Right forelimb (tissue), 1 donor: ENCODE data around the gene NTNG2.

Experiments
- DNase-seq: peaks from one replicate; pipeline ENCODE4 v3.0.0-alpha.2; 2018

NTNG2 gene

DNA sequence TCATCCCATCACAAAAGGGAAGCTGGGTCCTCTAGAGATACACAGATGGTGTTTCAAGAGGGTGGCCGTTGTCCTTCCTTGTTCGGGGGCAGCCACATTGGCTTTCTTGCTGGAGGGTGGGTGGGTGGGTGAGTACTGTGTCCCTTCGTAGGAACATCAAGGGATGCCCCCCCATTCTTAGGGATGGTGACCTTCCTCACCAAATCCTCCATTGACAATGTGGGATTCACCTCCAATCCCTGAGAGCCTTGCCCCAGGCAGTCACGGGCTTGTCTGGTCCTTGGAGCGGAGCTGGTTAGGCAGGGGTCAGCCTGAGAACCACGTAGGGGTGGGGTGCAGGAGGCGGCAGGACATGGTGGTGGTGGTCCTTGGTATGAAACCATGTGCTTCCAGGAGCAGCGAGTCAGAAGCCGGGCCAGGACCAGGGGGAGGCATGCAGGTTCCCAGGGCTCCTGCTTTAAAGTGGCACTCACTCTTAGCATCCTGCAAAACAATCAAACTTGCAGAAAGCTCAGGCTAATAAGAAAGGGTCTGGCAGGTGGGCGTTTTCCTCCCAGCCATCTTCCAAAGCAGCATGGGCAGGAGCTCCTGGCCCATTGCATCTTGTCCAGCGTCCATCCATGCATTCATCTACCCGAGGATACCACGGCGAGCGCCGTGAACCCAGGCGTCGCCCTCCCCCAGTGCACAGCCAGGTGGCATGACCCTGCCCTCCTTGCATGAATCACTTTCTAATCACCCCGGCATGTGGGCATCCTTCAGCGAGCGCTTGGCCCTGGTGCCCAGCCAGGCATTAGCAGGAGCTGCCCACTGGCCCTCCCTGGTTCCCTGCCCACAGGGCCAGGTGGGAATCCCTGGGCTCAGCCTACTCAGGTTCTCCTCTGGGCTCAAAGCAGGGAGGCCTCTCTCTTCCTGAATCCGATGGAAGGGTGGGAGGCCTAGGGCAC, 76.4 kb downstream of the NTNG2 start:
- no peak for DNase-seq

DNA sequence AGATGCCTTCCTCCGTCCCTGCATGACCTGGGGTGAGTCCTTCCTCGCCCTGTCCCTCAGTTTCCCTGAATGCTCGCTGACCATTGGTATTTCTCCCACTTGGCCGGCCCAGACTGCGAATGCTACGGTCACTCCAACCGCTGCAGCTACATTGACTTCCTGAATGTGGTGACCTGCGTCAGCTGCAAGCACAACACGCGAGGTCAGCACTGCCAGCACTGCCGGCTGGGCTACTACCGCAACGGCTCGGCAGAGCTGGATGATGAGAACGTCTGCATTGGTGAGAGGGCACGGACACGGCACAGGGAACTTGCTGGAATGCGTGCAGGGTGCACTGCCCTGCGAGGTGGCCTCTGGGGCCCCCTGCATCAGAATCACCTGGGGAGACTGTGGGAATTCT, 77.1 kb downstream of the NTNG2 start:
- peak; percentile 41 for DNase-seq

DNA sequence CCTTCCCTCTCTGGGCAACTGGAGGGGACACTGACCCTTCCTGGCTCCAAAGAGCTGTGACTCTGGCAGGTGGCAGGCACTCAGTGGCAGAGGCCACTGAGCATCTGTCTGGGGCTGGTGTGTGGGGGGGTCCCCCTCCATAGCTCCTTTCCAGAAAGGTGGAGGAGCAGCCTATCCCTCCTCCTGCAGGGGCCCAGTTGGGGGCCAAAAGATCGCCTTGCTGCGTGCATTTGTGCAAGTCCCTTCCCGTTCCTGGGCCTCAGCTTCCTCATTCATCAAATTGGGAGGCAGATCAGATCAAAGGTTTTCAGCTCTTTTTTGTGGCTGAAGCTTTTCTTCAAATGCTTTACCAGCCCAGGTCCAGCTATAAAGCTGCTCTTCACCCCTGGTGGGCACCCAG, 77.7 kb downstream of the NTNG2 start:
- DNase-seq = peak; percentile 40

DNA sequence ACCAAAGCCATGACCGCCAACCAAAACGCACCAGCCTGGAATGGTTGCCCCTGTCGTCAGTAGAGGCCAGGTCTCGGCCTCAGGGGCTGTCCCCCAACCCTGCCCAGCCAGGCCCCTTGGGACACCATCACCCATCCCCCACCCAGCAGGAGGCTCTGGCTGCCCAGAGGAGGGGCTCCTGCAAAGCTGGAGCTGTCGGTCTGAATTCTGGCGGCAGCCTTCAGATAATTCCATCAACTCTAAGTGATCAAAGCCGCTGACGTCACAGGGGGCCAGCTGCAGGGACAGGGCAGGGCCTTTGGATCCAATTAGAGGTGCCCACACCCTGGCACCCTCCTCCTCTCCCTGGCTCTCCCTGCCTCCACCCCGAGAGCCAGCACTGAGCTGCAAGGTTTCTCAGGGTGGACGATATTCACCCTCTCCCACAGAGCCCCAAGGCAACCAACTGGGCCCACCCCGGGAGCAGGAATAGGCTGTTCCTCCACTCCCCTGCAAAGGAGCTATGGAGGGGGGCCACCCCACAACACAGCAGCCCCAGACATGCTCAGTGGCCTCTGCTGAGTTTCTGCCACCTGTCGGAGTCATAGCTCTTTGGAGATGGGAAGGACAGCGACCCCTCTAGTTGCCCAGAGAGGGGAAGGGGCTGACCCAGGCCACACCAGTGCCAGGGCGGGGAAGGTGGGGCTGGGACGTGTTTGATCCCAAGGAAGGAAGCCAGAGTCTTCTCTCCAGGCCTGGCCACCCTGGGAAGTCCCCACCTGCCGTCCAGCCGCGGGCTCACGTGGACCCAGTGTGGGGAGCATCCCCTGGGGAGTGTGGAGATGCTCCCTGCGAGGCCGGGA, 78.4 kb downstream of the NTNG2 start:
- DNase-seq = peak; percentile 40

DNA sequence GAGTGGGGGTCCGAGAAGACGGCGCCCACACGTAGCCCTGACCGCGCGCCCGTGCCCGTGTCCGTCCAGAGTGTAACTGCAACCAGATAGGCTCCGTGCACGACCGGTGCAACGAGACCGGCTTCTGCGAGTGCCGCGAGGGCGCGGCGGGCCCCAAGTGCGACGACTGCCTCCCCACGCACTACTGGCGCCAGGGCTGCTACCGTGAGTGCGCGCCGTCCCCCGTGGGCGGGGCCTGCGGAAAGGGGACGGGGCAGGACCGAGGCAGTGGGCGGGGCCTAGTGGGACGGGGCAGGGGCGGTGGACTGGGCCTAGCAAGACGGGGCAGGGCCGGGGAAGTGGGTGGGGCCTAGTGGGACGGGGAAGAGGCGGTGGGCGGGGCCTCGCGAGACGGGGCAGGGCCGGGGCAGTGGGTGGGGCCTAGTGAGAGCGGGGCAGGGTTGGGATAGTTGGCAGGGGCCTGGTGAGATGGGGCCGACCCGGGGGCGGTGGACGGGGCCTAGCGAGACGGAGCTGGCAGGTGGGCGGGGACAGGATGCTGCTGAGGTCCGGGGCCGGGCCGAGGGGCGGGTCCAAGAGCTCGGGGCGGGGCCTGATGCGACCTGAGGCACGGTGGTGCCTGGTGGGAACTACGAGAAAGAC, 79.1 kb downstream of the NTNG2 start:
- DNase-seq = peak; percentile 93

DNA sequence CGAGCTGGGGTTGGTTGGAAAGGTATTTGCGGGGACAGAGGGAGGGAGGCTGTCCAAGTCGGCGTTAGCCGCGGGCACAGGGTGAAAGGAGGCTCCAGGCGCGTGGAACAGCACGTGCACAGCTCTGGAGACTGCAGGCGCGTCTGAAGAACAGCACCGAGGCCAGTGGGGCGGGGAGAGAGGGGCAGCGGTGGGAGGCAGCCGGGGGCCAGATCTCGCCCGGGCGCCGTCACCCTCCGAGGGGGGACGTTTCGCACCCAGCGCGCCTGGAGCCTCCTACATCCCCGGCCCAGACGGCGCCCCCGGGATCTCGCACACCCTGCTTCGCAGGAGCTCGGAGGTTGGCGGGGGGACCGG, 79.6 kb downstream of the NTNG2 start:
- peak; percentile 49 for DNase-seq

DNA sequence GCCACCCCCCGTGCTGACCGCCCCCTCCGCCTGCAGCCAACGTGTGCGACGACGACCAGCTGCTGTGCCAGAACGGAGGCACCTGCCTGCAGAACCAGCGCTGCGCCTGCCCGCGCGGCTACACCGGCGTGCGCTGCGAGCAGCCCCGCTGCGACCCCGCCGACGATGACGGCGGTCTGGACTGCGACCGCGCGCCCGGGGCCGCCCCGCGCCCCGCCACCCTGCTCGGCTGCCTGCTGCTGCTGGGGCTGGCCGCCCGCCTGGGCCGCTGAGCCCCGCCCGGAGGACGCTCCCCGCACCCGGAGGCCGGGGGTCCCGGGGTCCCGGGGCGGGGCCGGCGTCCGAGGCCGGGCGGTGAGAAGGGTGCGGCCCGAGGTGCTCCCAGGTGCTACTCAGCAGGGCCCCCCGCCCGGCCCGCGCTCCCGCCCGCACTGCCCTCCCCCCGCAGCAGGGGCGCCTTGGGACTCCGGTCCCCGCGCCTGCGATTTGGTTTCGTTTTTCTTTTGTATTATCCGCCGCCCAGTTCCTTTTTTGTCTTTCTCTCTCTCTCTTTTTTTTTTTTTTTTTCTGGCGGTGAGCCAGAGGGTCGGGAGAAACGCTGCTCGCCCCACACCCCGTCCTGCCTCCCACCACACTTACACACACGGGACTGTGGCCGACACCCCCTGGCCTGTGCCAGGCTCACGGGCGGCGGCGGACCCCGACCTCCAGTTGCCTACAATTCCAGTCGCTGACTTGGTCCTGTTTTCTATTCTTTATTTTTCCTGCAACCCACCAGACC, 80.2 kb downstream of the NTNG2 start:
- peak; percentile 42 for DNase-seq

DNA sequence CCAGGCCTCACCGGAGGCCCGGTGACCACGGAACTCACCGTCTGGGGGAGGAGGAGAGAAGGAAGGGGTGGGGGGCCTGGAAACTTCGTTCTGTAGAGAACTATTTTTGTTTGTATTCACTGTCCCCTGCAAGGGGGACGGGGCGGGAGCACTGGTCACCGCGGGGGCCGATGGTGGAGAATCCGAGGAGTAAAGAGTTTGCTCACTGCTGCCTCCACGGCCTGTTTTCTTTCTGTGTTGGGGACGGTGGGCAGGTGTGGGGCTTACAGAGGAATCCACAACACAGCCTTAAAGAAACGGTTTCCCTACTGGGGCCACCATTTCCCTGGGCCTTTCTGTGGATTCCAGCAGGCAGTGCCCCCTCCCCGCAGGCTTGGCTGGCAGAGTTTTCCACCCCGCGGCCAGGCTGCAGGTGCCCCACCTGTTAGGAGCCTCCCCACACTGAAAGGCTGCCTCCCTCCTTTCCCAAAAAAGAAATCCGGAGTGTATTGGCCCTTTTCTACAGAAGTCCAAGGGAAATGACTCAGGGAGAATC, 80.8 kb downstream of the NTNG2 start:
- DNase-seq = peak; percentile 23

DNA sequence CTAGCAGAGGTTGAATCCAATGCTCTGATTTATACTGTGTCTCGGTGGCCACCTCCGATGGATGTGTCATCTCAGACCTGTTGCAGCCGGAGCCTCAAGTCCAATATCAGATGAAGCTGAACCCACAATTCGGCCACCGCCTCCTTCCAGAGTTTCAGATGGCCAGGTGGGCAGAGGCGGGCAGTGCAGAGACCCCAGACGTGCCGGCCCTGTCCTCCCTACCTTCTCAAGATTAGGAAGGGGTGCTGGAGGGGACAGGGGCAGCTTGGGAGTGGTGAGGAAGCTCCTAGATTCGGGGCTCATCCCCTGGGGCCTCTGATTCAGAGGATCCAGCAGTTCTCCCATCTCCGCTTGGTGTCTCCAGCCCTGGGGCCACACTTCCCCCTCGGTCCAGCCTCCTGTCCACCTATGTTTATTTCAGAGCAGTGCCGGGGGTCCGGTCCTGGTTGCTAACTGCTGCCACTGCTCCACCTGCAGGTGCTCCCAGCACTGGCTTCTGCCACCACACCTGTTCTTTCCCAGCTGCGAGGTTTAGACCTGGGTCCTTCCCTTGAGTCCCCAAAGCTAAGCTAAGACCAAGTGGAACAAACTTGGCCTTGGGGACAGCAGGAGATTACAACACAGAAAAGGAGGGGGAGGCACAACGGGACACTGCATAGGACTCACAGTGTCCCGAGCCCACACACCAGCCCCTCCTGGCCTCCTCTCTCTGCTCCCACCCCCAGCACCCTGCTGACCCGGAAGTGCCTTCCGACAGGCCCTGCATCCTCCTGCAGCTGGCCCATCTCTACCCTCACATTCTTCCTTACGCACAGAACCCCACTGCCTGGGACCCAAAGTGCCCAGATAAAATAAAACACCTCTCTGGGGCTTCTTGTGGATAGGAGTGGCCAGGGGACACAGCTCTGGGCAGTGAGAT, 81.6 kb downstream of the NTNG2 start:
- DNase-seq = peak; percentile 28

DNA sequence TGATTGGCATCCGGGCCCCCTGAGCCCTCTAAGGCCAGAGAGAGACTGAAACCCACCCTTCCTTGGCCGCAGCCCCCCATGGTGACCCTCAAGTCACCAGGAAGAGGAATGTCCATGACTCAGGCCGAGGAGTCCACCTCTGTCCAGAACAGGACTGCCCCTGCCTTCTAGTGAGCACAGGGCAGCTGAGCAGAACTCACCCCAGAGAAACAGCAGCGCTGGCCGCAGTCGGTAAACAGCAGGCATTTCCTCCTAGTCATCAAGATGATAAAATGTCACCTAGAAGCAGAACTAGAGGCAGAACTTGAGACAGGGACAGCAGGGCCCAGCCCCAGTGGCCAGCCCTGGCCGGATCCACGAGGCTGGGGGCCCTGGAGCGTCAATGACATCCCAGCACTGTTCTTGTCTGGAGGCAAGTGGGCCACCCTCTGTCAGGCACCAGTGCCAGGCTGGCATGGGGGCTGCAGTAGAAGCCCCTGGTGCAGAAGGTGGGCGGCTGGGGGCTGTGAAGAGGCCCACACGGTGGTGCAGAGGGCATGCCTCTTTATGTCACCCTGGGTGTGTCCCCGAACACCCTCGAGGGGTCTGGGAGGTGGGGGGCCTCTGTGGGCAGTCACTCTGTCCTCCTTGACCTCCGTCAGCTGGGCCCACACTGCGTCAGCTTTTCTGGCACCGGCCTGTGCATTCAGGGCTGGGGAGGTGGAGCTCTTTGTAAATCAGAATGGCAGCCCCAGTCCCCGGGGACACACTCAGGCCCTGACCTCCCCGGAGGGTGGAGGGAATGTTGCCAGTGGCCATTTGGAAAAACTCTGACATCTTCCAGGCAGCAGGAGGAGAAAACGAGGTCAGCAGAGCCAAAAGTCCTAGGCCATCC, 83.0 kb downstream of the NTNG2 start:
- peak; percentile 40 for DNase-seq

DNA sequence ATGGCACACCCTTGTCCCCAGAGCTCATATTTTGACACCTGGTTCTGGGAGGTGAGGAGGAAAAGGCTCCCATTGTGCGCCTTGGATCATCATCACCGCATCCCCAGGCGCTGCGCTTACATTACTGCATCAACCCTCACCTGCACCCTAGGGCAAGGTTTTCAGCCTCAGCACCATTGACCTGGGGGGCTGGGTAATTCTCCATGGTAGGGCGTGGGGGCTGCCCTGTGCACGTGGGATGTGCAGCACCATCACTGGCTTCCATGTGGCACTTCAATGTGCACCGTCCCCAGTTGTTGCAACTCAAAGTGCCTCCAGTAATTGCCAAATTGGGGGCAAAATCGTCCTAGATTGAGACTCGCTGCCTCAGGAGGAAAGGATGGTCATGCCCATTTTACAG, 83.6 kb downstream of the NTNG2 start:
- no peak for DNase-seq

DNA sequence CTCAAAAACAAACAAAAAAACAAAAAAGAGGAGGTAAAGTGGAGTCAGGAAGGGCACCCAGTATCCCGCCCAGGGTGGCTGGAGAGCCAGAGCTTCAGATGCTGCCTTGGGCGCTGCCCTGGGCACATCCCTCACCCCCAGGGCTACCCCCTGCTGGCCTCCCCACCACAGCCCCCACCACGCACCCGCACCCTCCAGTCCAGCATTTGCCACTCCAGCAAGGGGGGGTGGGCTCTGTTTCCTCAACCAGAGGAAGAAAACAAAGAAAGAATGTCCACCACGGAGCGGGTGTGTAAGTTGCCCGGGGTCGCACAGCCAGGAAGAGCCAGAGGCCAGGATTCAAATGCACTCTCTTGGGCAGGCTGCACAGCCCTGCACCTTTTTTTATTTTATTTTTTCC, 86.1 kb downstream of the NTNG2 start:
- DNase-seq = no peak

DNA sequence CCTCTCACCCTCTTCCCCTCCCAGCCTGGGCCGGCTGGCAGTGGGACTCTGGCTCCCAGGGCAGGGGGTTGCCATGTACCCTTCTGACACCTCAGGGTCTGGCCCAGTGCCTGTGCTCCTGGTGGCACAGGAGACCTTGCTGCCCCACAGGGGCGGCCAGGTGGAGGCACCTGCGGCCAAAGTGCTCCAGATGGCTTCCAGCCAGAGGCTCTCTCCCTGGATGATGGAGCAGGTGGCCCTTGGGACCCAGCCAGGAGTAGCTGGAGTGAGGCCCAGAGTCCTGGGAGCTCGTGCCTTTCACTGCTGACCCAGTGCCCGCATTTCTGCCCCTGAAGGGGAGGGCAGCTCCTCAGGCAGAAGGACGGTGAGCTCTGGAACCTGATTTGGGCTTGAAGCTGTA, 87.3 kb downstream of the NTNG2 start:
- peak; percentile 30 for DNase-seq

DNA sequence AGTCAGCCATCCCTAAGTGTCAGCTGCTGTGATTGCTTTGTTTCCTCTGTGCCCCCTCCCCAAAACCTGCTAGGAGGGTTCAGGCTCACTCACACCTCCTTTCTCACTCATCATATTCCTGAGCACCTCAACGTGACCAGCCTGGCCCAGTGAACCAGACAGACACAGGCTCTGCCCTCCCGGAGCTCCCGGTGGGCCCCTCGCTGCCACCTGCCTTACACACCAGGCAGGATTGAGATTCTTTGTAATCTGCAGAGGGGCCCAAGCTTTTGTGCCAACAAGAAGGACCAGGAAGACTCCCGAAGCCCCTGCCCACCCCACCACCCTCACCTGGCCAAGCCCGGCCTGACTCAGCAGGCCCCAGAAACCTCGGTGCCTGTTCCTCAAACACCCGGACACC, 87.8 kb downstream of the NTNG2 start:
- peak; percentile 31 for DNase-seq

DNA sequence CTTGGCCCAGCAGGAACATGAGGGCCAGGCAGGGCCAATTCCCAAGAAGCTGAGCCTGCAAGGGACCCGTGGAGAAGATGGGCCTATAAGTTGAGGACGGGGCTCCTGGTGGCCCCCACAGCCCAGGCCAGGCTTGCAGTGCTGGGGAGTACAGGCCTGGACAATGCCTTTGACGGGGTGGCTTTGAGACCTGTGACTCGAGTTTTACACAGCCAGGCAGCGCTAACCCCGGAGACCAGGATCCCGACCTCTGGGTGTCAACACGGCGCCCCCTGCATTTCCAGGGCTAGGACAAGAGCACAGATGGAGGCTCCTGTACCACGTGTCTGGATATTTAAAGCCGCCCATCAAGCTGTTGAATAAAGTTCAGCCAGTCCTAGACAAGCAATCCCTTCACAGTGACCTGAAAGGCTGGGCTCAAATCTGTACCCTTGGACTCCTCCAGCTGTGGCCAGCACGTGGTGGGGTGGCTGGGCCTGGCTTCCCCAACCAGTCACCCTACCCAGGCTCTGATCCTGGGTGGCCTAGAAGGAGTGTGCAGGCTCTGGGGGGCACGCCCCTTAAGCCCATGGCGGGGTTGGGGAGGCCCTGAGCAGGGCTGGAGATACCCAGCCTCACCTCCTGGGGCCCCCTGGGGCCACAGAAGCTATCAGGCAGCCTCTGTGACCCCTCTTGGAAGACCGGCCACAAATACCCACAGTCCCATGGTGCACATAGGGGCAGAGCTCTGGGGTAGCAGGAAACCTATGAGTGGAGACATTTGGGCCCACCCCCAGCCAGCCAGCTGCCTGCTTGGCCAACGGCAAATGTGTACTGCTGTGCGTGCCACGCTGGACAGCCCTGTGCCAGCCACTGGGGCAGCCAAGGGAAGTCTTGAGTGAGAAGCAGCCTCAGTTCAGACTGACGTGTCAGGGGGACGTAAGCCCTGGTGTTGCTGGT, 88.7 kb downstream of the NTNG2 start:
- no peak for DNase-seq

DNA sequence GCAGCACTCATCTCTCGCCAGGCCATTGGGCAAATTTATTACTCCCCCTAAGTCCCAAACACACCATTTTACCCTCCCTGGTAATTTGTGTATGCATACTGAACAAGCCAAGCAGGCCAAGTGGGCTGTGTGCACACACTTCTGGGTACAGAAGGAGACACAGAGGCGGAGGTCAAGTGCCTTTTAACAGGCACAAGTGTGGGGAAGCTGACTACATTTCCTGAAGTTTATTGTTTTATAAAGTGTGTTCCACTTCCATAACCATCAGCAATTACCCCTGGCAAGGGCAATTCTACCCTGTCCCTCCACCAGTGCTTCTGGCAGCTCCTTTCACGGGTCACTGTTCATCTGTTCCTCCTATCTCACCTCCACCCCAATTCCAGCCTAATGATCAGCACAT, 99.0 kb downstream of the NTNG2 start:
- peak; percentile 37 for DNase-seq

DNA sequence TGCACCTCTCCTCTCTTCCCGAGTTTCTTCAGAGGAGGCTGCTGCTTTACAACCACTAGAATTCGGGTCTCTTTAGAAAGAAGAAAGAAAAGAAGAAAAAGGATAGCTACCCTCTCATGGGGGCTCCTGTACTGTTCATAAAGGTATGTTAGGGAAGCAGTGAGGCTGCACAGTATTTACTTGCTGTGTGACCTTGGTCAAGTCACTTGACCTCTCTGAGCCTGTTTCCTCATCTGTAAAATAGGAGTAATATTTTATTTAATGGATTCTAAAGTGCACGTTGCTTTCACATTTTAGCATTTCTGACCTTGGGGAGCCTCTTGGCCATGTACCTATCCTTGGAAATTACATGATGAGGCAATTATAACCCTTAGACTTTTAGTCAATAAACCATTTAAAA, 104.2 kb downstream of the NTNG2 start:
- no peak for DNase-seq

DNA sequence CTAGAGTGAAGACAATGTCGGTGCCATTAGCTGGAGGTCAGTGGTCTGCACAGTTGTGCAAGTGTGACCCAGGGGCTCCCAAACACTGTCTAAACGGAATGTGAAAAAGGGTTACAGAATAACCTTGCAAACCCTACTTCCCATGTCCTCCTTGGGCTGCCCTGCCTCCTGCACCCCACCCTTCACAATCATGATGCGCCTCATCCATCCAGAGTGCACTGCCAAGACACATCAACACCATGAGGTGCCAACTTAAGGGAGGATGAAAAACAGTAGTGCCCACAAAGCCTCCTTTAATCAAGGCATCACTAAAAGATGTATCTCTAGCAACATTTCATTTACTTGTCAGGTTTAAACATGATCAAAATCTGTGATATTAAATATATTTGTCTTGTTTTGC, 105.8 kb downstream of the NTNG2 start:
- DNase-seq = no peak
